22Rv1 (cell line): ENCODE measurements around the gene SLC6A11.
A peak's percentile ranks its signal among the peaks of the same experiment; 100 is the strongest.

ENCODE experiments used
- H3K27ac ChIP-seq: fragments of 450-650 bp; 2 replicates; pipeline ENCODE4 v1.5.1; 2017
- ZFX ChIP-seq: fragments of 450-650 bp; IDR thresholded peaks from 2 replicates; pipeline ENCODE4 v1.6.1; 2017; ENCODE audit warnings: antibody characterized with exemption, borderline replicate concordance
- TF ChIP-seq, protein P1 (sequence below): fragments of 450-650 bp; IDR thresholded peaks from 2 replicates; pipeline ENCODE4 v1.5.1; 2017; ENCODE audit warnings: mild to moderate bottlenecking

The SLC6A11 gene

DNA sequence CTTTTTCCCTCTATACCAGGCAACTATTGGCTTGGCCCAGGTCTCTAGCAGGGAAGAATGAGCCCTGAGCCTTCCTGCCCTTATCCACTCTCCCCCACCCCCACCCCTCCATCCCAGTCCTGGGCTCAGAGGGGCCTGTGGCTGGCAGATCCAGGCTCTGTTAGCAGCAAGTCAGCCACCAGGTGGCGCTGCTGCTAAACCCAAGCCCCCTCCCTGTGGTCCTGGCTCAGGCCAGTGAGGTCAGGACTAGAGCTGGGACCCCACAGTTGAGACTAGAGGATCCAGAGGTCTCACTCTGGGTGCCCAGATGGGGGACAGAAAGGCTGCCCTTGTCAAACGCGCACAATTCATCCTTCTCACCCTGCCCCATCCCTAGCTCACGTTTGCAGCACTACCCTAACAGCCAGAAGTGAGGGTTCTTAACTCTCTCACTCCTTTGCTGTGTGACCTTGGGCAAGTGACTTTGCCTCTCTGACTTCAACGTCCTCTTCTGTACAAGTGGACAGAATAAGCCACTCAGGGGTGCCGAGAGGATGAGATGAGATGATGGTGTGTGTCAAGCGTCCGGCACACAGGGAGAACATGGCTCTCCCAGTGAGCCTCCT lies 129.8 kb downstream of the SLC6A11 start:
- H3K27ac ChIP-seq: no peak overlapping the region
- TF ChIP-seq, protein P1, sequence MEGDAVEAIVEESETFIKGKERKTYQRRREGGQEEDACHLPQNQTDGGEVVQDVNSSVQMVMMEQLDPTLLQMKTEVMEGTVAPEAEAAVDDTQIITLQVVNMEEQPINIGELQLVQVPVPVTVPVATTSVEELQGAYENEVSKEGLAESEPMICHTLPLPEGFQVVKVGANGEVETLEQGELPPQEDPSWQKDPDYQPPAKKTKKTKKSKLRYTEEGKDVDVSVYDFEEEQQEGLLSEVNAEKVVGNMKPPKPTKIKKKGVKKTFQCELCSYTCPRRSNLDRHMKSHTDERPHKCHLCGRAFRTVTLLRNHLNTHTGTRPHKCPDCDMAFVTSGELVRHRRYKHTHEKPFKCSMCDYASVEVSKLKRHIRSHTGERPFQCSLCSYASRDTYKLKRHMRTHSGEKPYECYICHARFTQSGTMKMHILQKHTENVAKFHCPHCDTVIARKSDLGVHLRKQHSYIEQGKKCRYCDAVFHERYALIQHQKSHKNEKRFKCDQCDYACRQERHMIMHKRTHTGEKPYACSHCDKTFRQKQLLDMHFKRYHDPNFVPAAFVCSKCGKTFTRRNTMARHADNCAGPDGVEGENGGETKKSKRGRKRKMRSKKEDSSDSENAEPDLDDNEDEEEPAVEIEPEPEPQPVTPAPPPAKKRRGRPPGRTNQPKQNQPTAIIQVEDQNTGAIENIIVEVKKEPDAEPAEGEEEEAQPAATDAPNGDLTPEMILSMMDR: peak; percentile 91
- no peak for TF ChIP-seq ZFX

DNA sequence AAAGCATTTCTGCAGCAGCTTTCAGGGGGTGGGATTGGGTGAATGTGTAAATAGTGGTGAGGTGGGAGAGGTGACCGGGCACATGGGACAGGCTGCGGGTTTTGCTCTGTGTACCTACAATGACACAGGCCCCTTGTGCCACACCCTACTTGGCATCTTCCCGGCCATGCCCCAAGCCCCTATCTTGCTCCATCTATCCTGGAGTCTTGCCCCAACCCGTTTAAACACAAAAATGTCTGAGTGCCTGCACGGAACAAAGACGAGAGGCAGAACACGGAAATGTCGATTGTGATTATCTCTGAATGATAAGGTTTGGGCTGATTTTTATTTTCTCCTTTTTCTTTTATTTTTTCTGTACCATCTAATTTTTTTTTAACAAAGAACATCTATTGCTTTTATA lies 130.5 kb downstream of the SLC6A11 start:
- H3K27ac ChIP-seq: no peak overlapping the region
- TF ChIP-seq, protein P1: no peak

DNA sequence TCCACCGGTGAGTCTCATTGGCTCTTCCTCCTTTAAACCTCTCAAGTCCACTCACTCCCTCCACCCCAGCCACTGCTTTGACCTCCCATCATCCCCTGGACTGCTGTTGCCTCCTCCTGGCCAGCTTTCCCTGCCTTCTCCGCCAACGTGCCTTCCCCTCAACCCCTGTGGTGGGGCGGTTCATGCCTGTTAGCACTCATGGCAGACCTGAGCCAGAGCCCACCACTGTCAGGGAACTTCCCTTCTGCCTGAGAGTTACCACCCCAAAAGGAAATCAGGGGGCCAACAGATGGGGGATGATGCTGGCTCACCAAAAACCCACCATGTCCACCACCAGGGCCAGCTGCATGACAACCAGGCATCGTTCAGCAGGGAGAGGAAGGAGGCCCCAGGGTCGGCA lies 132.3 kb downstream of the SLC6A11 start:
- H3K27ac ChIP-seq: no peak overlapping the region
- TF ChIP-seq, protein P1: no peak
- TF ChIP-seq ZFX: no peak

DNA sequence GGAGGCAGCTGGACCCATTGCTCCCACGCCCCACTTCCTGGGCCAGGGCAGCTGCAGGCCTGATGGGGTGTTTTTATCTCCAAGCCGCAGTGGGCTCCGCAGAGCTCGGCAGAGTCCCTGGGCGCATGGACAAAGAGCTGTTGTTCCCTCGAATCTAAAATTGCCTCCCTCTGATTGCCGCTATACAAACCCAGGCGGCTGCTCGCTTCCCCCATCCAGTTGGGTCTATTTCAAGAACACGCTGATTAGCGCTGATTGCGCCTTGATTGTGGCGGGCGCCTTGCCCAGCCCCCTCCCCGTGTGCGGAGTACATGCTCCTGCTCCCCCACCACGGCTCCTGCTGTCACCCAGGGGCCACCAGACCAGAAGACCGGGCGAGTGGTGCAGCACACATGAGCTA lies 133.2 kb downstream of the SLC6A11 start:
- TF ChIP-seq ZFX: no peak
- TF ChIP-seq, protein P1: no peak
- H3K27ac ChIP-seq: no peak overlapping the region

DNA sequence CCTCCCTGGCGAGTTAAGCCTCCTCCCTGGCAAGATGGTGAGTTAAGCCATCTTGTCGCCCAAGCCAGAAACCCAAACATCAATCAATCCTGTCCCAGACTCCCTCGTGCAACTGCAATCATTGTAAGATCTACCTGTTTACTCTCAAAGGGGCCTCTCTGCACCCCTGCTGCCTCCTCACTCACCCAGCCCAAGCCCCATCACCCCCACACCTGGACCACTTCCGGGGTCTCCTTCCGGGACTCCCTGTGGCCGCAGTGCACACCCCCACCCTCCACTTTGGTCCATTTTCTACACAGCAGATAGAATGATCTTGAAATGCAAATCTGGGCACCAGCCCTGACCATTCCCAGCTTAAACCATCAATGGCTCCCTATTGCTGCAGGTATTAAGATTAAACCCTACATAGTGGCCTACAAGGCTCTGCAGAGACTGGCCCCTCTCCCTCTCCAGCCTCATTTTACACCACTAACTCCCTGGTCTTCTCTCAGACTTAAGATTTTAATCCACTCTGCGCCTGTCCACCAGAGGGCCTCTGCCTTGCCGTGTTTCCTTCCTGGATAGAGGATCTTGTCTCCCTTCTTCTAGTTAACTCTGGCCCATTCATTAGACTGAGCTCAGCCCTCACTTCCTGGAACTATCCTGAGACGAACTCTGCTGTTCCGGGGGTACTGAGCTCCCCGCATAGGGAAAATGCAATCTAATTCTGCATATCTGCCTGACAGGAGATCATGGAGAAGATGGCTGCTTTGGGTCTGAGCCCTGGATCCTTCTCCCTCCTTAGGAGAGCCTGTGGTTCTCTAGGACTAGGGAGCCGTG lies 134.7 kb downstream of the SLC6A11 start:
- TF ChIP-seq, protein P1: peak; percentile 61
- TF ChIP-seq ZFX: no peak
- H3K27ac ChIP-seq: no peak overlapping the region

DNA sequence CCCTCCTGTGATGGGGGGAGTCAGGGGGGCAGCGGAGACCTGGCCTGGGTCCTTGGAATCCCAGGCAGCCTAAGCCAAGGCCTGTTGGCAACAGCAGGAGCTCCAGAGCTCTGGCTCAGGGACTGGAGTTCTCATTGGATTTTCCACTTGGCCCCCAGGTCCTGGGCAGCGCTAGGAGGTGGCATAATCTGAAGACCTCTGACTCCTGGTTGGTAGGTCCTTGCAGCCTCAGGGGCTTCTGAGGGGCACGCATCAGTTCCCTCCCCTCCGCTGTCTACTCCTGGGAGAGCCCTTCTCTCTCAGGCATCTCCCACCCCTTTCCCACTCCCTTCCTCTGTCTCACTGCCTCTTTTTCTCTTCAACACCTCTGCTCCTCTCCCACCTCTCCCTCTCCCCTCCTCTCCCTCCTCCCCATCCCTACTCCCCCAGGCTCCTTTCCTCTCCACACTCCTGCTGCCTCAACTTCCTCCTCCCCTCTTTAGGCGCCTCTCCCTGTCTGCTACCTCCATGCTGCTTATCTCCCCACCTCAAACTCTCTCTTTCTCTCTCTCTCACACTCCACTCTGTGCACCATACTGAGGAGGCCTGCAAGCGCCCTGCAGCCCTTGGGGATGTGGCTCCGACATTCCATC lies 135.4 kb downstream of the SLC6A11 start:
- no peak overlapping the region for H3K27ac ChIP-seq
- TF ChIP-seq, protein P1: no peak
- TF ChIP-seq ZFX: no peak

DNA sequence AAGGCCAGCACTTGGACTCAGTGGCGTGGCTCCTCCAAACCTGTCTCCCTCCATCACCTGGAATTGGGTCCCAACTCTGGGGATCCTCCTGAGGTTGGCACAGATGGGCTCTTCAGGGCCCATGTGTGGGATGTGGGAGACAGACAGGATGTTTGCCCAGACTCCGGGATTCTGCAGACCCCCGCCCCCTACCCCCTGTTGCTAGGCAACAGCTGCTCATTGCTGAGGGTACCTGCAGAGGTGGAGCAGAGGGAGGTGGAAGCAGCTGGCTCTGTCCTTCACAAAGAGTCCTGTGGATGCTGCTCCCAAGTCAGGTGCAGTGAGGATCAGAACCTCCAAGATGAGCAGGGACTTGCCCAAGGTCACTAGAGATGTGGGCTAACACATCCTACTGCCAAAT lies 136.5 kb downstream of the SLC6A11 start:
- TF ChIP-seq, protein P1: no peak
- no peak for TF ChIP-seq ZFX
- no peak overlapping the region for H3K27ac ChIP-seq
